Measurements from ENCODE around the gene GOLGA6L7.

The GOLGA6L7 gene

DNA sequence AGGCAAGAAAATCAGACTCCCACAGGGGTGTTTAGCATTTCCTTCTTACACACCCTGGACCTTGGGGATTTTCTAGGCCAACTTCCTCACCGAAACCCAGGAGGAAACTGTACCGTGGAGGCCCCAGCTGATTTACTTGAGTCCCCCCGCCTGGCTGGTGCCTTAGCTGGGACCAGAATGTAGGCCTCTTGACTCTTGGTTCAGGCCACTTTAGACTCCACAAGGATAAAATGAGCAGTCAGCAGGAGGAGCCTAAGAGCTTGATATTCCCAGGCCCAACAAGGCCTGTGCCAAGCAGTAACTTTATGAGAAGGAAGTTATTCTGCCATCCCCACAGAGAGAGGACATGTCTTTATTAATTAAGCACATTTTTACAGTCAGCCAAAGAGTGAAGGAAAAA, 32.7 kb upstream of the GOLGA6L7 start:
- Histone ChIP-seq H3K27me3 (ENCODE audit: low read depth, low read length) (peaks cover 6% of the 10 kb centered on the region), H3K27ac (ENCODE audit: low read length) (no peak overlapping the region), H3K4me1 (ENCODE audit: control insufficient read depth in 1 of 2, insufficient read depth in 2 of 2, low read length in 2 of 2) (peaks cover 0 to 8% of the 10 kb centered on the region in 2 donors), H3K4me3 (ENCODE audit: low read depth in 1 of 2, low read length in 2 of 2) (no peak overlapping the region), H3K9me3 (ENCODE audit: control insufficient read depth in 1 of 2, low read length in 2 of 2) (no peaks in the 10 kb centered on the region), H3K36me3 (ENCODE audit: control insufficient read depth in 1 of 2, insufficient read depth in 2 of 2, low read length in 2 of 2) (no peaks in the 10 kb centered on the region)

DNA sequence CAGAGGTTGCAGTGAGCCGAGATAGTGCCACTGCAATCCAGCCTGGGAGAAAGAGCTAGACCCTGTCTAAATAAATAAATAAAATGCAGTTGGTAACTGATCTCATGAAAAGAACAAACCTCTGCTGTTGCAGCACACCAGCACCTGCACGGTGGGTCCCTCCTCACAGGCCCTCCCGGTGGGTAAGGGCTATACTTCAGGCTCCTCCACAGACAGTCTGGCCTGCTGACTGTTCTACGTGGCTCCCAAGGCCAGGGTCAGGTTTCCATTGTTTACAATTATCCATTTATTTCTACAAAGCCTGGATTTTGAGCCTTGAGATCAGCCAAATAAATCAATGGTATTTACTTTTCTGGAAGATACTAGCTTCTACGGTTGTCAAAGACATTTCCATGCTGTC, 32.2 kb upstream of the GOLGA6L7 start:
- H3K4me3 ChIP-seq (ENCODE audit: low read depth in 1 of 2, low read length in 2 of 2) = no peak overlapping the region
- no peaks in the 10 kb centered on the region for H3K36me3 ChIP-seq (ENCODE audit: control insufficient read depth in 1 of 2, insufficient read depth in 2 of 2, low read length in 2 of 2)
- no peaks in the 10 kb centered on the region for H3K9me3 ChIP-seq (ENCODE audit: control insufficient read depth in 1 of 2, low read length in 2 of 2)
- H3K27me3 ChIP-seq (ENCODE audit: low read depth, low read length) = peaks cover 6% of the 10 kb centered on the region
- H3K27ac ChIP-seq (ENCODE audit: low read length) = no peak overlapping the region
- H3K4me1 ChIP-seq (ENCODE audit: control insufficient read depth in 1 of 2, insufficient read depth in 2 of 2, low read length in 2 of 2) = peaks cover 0 to 7% of the 10 kb centered on the region in 2 donors

DNA sequence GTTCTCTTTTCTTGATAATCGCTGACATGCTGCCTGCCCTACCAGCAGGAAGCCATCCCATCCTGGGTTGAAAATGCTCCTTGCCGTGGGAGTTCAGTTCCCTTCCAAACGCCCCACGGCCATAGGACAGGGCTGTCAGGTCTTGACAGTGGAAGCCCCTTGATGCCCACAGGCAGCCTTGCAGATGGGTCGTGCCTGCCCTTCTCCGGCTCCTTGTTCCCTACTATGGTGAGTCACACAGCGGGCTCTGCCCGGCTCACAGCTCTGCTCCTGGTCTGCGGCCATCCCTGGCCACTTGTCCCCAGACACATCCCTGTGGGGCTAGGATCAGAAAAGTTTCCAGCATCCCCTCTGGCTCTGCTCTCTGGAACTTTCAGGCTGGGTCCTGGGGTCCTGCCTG, 31.1 kb upstream of the GOLGA6L7 start:
- Histone ChIP-seq H3K27ac (ENCODE audit: low read length) (no peak overlapping the region), H3K4me1 (ENCODE audit: control insufficient read depth in 1 of 2, insufficient read depth in 2 of 2, low read length in 2 of 2) (no peaks in the 10 kb centered on the region), H3K27me3 (ENCODE audit: low read depth, low read length) (no peaks in the 10 kb centered on the region), H3K36me3 (ENCODE audit: control insufficient read depth in 1 of 2, insufficient read depth in 2 of 2, low read length in 2 of 2) (no peaks in the 10 kb centered on the region), H3K4me3 (ENCODE audit: low read depth in 1 of 2, low read length in 2 of 2) (no peak overlapping the region), H3K9me3 (ENCODE audit: control insufficient read depth in 1 of 2, low read length in 2 of 2) (no peaks in the 10 kb centered on the region)

DNA sequence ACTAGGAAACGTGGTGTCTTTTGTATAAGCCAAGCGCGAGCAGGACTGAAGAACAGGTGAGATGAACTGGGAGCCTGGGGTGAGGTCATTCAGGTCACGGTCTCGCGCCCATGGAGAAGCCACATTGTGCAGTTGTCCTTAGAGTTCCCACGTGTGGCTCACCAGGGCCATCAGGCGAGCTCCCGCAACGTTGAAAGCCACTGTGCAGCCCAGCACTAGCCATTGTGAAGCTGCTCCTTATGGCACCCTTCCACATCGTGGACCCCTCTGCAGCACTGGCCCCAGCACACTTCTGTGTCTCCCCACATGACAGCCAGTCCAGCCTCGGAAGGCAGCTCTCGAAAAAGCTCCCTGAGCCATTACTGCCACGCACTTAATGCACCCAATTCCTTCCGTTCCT, 29.8 kb upstream of the GOLGA6L7 start:
- H3K4me3 ChIP-seq (ENCODE audit: low read depth in 1 of 2, low read length in 2 of 2) = no peak overlapping the region
- H3K4me1 ChIP-seq (ENCODE audit: control insufficient read depth in 1 of 2, insufficient read depth in 2 of 2, low read length in 2 of 2) = no peaks in the 10 kb centered on the region
- no peaks in the 10 kb centered on the region for H3K9me3 ChIP-seq (ENCODE audit: control insufficient read depth in 1 of 2, low read length in 2 of 2)
- no peak overlapping the region for H3K27ac ChIP-seq (ENCODE audit: low read length)
- no peaks in the 10 kb centered on the region for H3K36me3 ChIP-seq (ENCODE audit: control insufficient read depth in 1 of 2, insufficient read depth in 2 of 2, low read length in 2 of 2)
- no peaks in the 10 kb centered on the region for H3K27me3 ChIP-seq (ENCODE audit: low read depth, low read length)

DNA sequence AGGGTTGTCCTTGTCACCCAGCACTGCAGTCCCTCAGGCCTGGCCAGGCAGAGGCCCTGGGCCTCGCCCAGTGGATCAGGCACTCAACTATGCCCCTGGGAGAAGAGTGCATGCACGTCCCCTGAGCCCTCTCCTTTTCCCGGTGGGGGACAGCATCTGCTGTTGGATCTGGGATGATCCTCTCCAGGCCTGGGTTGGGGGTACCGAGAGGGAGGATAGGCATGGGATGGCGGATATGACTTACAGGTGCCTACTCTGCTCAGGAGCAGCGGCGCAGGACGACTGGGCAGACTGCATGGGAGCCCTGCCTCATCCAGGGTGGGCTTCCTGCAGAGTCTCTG, 28.4 kb upstream of the GOLGA6L7 start:
- Histone ChIP-seq H3K4me1 (ENCODE audit: control insufficient read depth in 1 of 2, insufficient read depth in 2 of 2, low read length in 2 of 2) (no peaks in the 10 kb centered on the region), H3K4me3 (ENCODE audit: low read depth in 1 of 2, low read length in 2 of 2) (no peak overlapping the region), H3K27me3 (ENCODE audit: low read depth, low read length) (no peaks in the 10 kb centered on the region), H3K27ac (ENCODE audit: low read length) (no peak overlapping the region), H3K36me3 (ENCODE audit: control insufficient read depth in 1 of 2, insufficient read depth in 2 of 2, low read length in 2 of 2) (no peaks in the 10 kb centered on the region), H3K9me3 (ENCODE audit: control insufficient read depth in 1 of 2, low read length in 2 of 2) (no peaks in the 10 kb centered on the region)

DNA sequence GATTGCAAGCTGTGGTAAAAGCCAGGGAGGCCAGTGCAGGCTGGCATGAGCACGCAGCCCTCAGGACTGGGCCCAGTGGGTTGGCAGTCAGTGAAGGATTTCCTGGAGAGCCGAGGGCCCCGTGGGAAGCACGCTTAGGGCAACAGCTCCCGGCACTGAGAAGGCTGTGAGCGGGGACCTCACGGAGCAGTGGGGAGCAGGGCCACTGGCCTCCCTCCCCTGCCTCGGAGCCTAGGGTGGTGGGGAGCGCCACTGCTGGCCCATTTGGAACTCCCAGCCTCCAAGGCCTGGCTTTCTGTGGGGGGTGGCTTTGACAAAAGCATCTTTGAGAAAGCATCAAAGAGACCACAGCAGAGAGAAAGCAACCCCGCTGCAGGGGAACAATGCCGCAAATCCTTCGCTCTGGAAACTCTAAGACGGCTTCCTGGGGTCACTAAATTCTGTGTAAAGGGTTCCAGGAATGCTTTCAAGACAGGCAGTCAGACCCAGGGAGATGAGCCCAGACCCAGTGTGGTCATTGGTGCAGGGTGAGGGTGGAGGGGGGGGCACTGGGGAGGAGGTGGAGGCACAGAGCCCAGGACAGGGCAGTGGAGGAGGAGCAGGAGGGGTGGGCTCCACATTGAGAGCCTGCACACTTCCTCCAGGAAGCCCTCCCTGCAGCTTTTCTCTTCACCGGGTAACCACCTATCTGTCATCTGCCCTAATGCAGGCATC, 27.8 kb upstream of the GOLGA6L7 start:
- H3K4me1 ChIP-seq (ENCODE audit: control insufficient read depth in 1 of 2, insufficient read depth in 2 of 2, low read length in 2 of 2) = no peaks in the 10 kb centered on the region
- no peaks in the 10 kb centered on the region for H3K36me3 ChIP-seq (ENCODE audit: control insufficient read depth in 1 of 2, insufficient read depth in 2 of 2, low read length in 2 of 2)
- H3K4me3 ChIP-seq (ENCODE audit: low read depth in 1 of 2, low read length in 2 of 2) = no peak overlapping the region
- H3K27me3 ChIP-seq (ENCODE audit: low read depth, low read length) = no peaks in the 10 kb centered on the region
- H3K9me3 ChIP-seq (ENCODE audit: control insufficient read depth in 1 of 2, low read length in 2 of 2) = no peaks in the 10 kb centered on the region
- H3K27ac ChIP-seq (ENCODE audit: low read length) = no peak overlapping the region

DNA sequence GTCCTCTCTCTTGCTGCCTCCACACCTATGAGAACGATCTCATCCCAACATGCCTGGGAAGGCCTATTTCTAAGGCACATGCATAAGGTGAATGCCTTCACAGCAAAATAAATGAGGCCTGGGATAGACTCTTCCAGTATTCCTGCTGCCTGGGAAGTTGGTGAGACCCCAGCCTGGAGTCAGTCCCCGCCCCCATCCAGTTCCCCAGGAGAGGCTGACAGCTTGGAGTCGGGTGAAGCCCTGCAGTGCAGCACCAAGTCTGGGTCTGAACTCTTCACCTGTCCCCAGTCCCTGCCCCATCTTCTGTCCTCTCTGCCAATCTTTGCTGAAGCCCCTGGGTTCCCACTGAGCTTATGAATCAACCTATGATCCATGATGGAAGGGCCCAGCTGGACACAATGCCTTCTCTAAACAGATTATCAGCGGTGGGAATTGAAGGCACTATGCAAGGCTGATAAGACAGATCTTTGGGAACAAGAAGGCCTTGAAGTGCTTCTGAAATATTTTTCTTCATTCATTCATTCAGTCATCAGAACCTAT, 27.1 kb upstream of the GOLGA6L7 start:
- no peaks in the 10 kb centered on the region for H3K27me3 ChIP-seq (ENCODE audit: low read depth, low read length)
- H3K27ac ChIP-seq (ENCODE audit: low read length) = no peak overlapping the region
- no peaks in the 10 kb centered on the region for H3K4me1 ChIP-seq (ENCODE audit: control insufficient read depth in 1 of 2, insufficient read depth in 2 of 2, low read length in 2 of 2)
- no peak overlapping the region for H3K4me3 ChIP-seq (ENCODE audit: low read depth in 1 of 2, low read length in 2 of 2)
- no peaks in the 10 kb centered on the region for H3K36me3 ChIP-seq (ENCODE audit: control insufficient read depth in 1 of 2, insufficient read depth in 2 of 2, low read length in 2 of 2)
- H3K9me3 ChIP-seq (ENCODE audit: control insufficient read depth in 1 of 2, low read length in 2 of 2) = no peaks in the 10 kb centered on the region

DNA sequence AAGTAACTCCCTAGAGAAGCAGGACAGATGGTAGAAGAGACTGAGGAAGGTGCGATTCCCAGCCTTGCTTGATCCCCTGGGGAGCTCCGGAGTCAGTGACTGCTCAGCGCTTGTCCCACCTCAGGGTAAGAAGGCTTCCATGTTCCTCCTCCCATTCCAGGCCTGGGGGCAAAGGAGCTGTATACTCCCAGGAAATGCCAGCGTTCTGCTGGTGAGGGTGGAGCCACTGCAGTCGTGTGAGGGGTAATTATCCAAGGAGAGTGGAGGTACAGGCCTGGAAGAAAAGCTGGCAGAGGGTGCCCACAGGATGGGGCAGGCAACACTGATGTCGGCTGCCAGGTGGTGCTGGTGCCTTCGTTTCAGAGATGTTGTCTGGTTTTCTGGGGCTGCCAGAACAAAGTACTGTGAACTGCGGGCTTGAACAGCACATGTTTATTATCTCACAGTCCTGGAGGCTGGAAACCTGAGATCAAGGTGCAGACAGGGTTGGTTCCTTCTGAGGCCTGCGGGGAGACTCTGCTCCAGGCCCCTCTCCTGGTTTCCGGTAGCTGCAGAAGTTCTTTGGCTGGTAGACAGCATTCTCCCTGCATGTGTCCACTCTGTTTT, 25.2 kb upstream of the GOLGA6L7 start:
- H3K4me3 ChIP-seq (ENCODE audit: low read depth in 1 of 2, low read length in 2 of 2) = no peak overlapping the region
- H3K27ac ChIP-seq (ENCODE audit: low read length) = no peak overlapping the region
- H3K36me3 ChIP-seq (ENCODE audit: control insufficient read depth in 1 of 2, insufficient read depth in 2 of 2, low read length in 2 of 2) = no peaks in the 10 kb centered on the region
- no peaks in the 10 kb centered on the region for H3K4me1 ChIP-seq (ENCODE audit: control insufficient read depth in 1 of 2, insufficient read depth in 2 of 2, low read length in 2 of 2)
- H3K27me3 ChIP-seq (ENCODE audit: low read depth, low read length) = no peaks in the 10 kb centered on the region
- H3K9me3 ChIP-seq (ENCODE audit: control insufficient read depth in 1 of 2, low read length in 2 of 2) = no peaks in the 10 kb centered on the region

DNA sequence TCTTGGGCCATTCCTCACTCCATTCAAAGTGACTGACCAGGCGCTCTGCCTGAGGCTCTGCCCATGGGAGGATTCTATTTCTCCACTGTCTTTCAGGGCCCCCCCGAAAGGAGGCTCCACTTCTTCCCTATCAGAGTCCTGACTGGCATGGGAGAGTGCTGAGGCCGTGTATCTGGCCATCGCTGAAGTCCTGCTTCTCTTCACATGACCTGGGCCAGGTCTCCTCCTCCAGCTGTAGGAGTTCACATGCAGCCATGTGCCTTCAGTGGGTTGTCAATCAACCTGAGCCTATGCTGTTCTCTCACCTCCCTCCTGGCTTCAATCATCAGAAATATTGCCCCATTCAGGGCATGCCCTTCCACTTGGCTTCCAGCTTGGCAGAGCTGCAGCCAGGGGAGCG, 24.6 kb upstream of the GOLGA6L7 start:
- H3K36me3 ChIP-seq (ENCODE audit: control insufficient read depth in 1 of 2, insufficient read depth in 2 of 2, low read length in 2 of 2) = no peaks in the 10 kb centered on the region
- no peak overlapping the region for H3K27ac ChIP-seq (ENCODE audit: low read length)
- no peaks in the 10 kb centered on the region for H3K27me3 ChIP-seq (ENCODE audit: low read depth, low read length)

DNA sequence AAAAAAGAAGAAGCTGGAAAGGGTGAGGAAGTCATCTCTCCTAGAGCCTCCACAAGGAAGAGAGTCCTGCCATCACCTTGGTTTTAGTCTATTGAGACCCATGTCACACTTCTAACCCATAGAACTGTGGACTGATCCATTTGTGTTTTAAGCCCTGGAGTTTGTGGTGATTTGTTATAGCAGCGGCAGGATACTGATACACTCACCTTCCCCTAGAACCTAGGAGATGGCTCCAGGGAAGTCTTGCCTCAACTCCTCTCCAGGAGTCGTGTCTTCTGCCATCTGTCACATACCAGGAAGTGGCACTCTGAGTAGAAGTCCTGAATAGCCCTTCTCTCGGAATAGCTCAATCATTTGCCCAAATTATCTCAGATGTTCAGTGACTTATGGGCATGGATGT, 22.7 kb upstream of the GOLGA6L7 start:
- Histone ChIP-seq H3K9me3 (ENCODE audit: control insufficient read depth in 1 of 2, low read length in 2 of 2) (no peaks in the 10 kb centered on the region), H3K4me1 (ENCODE audit: control insufficient read depth in 1 of 2, insufficient read depth in 2 of 2, low read length in 2 of 2) (no peaks in the 10 kb centered on the region), H3K27me3 (ENCODE audit: low read depth, low read length) (no peaks in the 10 kb centered on the region), H3K27ac (ENCODE audit: low read length) (no peak overlapping the region), H3K4me3 (ENCODE audit: low read depth in 1 of 2, low read length in 2 of 2) (no peak overlapping the region), H3K36me3 (ENCODE audit: control insufficient read depth in 1 of 2, insufficient read depth in 2 of 2, low read length in 2 of 2) (no peaks in the 10 kb centered on the region)

More for the DNA sequence above, 24.6 kb upstream of the GOLGA6L7 start:
- no peaks in the 10 kb centered on the region for H3K9me3 ChIP-seq (ENCODE audit: control insufficient read depth in 1 of 2, low read length in 2 of 2)
- H3K4me3 ChIP-seq (ENCODE audit: low read depth in 1 of 2, low read length in 2 of 2) = no peak overlapping the region
- no peaks in the 10 kb centered on the region for H3K4me1 ChIP-seq (ENCODE audit: control insufficient read depth in 1 of 2, insufficient read depth in 2 of 2, low read length in 2 of 2)

DNA sequence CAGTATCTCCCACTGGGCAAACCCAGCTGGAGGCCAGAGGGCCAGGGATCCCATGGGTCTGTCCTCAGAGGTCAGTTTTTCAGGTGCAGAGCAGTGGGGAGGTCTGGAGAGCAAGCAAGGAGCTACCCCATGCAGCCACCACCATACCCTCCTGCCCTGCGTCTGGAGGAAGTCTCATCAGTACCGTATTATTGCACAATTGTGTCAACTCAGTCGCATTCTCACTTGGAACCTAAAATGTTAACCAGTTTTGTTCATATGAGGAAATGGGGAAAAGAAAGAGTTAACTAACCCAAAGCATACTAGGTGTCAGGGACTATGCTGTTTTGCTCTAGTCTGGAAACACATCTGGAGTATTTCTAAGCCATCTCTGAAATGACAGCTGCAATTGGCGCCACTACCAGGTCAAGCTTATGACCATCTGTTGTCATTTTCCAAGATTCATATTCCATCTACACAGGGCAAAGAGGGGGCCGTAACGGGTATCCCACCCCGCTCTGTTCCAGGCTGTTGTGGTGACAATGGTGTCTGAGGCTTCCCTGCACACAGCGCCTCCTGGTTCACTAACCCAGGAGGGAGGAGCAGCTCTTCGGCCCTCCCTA, 20.4 kb upstream of the GOLGA6L7 start:
- H3K4me1 ChIP-seq (ENCODE audit: control insufficient read depth in 1 of 2, insufficient read depth in 2 of 2, low read length in 2 of 2) = no peaks in the 10 kb centered on the region

More for the DNA sequence above, 20.4 kb upstream of the GOLGA6L7 start:
- no peak overlapping the region for H3K27ac ChIP-seq (ENCODE audit: low read length)
- H3K27me3 ChIP-seq (ENCODE audit: low read depth, low read length) = no peaks in the 10 kb centered on the region
- H3K9me3 ChIP-seq (ENCODE audit: control insufficient read depth in 1 of 2, low read length in 2 of 2) = no peaks in the 10 kb centered on the region
- no peak overlapping the region for H3K4me3 ChIP-seq (ENCODE audit: low read depth in 1 of 2, low read length in 2 of 2)
- no peaks in the 10 kb centered on the region for H3K36me3 ChIP-seq (ENCODE audit: control insufficient read depth in 1 of 2, insufficient read depth in 2 of 2, low read length in 2 of 2)
